HG03025 (cell line): ENCODE results near the gene SSNA1.
"Not testable (repeated sequence)": the region's sequence is repeated elsewhere in the genome, so short reads cannot be mapped to it uniquely, and the experiment has no call there.

Source experiments
- ATAC-seq: cut with Tn5 transposase; IDR thresholded peaks from one replicate; pipeline ENCODE4 v1.9.1; 2021; ENCODE audit warnings: mild to moderate bottlenecking, moderate library complexity; ENCODE audit not compliant: unreplicated experiment, low FRiP score

Gene SSNA1

GRCh38 chr9:137228506-137228967 lies 40.1 kb downstream of the SSNA1 start:
- no peak for ATAC-seq

GRCh38 chr9:137228968-137229896 lies 40.8 kb downstream of the SSNA1 start:
- no peak for ATAC-seq

- ATAC-seq: no peak
Measured at GRCh38 chr9:137229903-137230704, 41.6 kb downstream of the SSNA1 start.

GRCh38 chr9:137230705-137231371 lies 42.4 kb downstream of the SSNA1 start, which contains the start of gene SLC34A3:
TSS of gene SLC34A3 (plus strand) at chr9:137230901. CDS start at chr9:137231703, 802 bp downstream.
- no peak for ATAC-seq

GRCh38 chr9:137231372-137232039 lies 43.0 kb downstream of the SSNA1 start:
- no peak for ATAC-seq

- no peak for ATAC-seq
Measured at GRCh38 chr9:137232101-137232500, 43.6 kb downstream of the SSNA1 start.

- no peak for ATAC-seq
Measured at GRCh38 chr9:137232510-137232909, 44.0 kb downstream of the SSNA1 start.

- no peak for ATAC-seq
Measured at GRCh38 chr9:137233143-137233980, 44.9 kb downstream of the SSNA1 start.

GRCh38 chr9:137234055-137234697 lies 45.7 kb downstream of the SSNA1 start:
- no peak for ATAC-seq

GRCh38 chr9:137234758-137235423 lies 46.4 kb downstream of the SSNA1 start:
- ATAC-seq: no peak

- no peak for ATAC-seq
Measured at GRCh38 chr9:137235424-137236237, 47.2 kb downstream of the SSNA1 start.

- no peak for ATAC-seq
Measured at GRCh38 chr9:137236238-137236935, 47.9 kb downstream of the SSNA1 start.

GRCh38 chr9:137236936-137237421 lies 48.5 kb downstream of the SSNA1 start:
- ATAC-seq: no peak

- ATAC-seq: no peak
Measured at GRCh38 chr9:137237759-137238726, 49.6 kb downstream of the SSNA1 start.

GRCh38 chr9:137239541-137240200 lies 51.2 kb downstream of the SSNA1 start:
- ATAC-seq: not testable (repeated sequence)
